Right lobe of liver (tissue), 6 donors: ENCODE measurements around the gene TIGAR. TPM values are rescaled to one million over a fixed set of nuclear protein-coding genes. Genes with fewer than 3 reads are reported as not detected.

ENCODE experiments used
- ATAC-seq, 4 donors: fragments of 200-7000 bp; cut with Tn5 transposase; one replicate each; pipeline ENCODE4 v1.9.1; 2020; ENCODE audit warnings: mild to moderate bottlenecking in 4 of 4, moderate library complexity in 4 of 4
- DNase-seq, 3 donors: peaks; one replicate each; pipeline ENCODE4 v3.0.0-alpha.2; 2020
- H3K27ac ChIP-seq, 3 donors: fragments of 200-600 bp; one replicate each; pipeline ENCODE4 v1.8.0; 2022
- H3K27me3 ChIP-seq, 2 donors: fragments of 200-600 bp; one replicate each; pipeline ENCODE4 v1.8.0; 2022
- H3K36me3 ChIP-seq, 4 donors: fragments of 200-600 bp; sonication (generic) in 1 of 4; one replicate each; pipeline versions ENCODE4 v1.5.1 to v1.8.0; 2017 to 2022; ENCODE audit warnings: control low read depth in 1 of 4
- H3K4me1 ChIP-seq, 4 donors: fragments of 200-600 bp; sonication (generic) in 1 of 4; one replicate each; pipeline versions ENCODE4 v1.5.1 to v1.8.0; 2017 to 2022; ENCODE audit warnings: control low read depth in 1 of 4
- H3K4me3 ChIP-seq, 3 donors: fragments of 200-600 bp; one replicate each; pipeline ENCODE4 v1.8.0; 2022
- H3K9me3 ChIP-seq, 4 donors: fragments of 200-600 bp; sonication (generic) in 1 of 4; one replicate each; pipeline versions ENCODE4 v1.5.1 to v1.8.0; 2017 to 2022; ENCODE audit warnings: control low read depth in 1 of 4
- POLR2A ChIP-seq: fragments of 450-650 bp; IDR thresholded peaks from one replicate; pipeline ENCODE4 v1.6.1; 2017; ENCODE audit warnings: antibody characterized with exemption, mild to moderate bottlenecking
- WGBS: methylation state at CpG from one replicate; pipeline ENCODE4 v1.1.6; 2018; ENCODE audit warnings: low coverage, low lambda C conversion rate; ENCODE audit not compliant: insufficient coverage; ENCODE audit errors: missing lambda C conversion rate; 5-methylcytosine and 5-hydroxymethylcytosine counted together
- intact Hi-C, 2 donors: fragments of 100-400 bp; cut with DNase I; formaldehyde crosslinking; loops; one replicate each; pipeline versions ENCODE4 v1.11.2 to v1.14.1; 2022
- long read RNA-seq: library from polyadenylated mRNA; unstranded; transcript quantifications from one replicate; pipeline ENCODE4 v2.0.0, GENCODE V29; 2019
- total RNA-seq, 6 experiments: library from RNA; depleted of rRNA in 2 of 6; stranded (reverse); fragments of >200 nt in 2 of 6; fragmentation: NEBNext Ultra II Directional in 3 of 6; extraction: Animal tissue kit (Norgen Biotek cat#: 25700) in 3 of 6; gene quantifications; one replicate each; pipeline versions ENCODE4 v1.1.0 to v1.2.4, GENCODE V29; 2016 to 2023
- TF ChIP-seq, protein P1 (sequence below), 4 donors: fragments of 200-600 bp in 3 of 4; fragments of 450-650 bp in 1 of 4; IDR thresholded peaks; one replicate each; pipeline versions ENCODE4 v1.5.1 to v1.8.0; 2016 to 2022; ENCODE audit warnings: antibody characterized with exemption in 4 of 4, mild to moderate bottlenecking in 2 of 4
- donor health status: DM: no; HTN: yes; CAD: no.
- donor health status: DM: no; HTN: no; CAD: no.
- donor health status: DM: no; HTN: no; CAD: no.
- donor health status: DM: no; HTN: yes; CAD: no.
- donor health status: DM: no; HTN: yes; CAD: no.

TIGAR gene, protein sequence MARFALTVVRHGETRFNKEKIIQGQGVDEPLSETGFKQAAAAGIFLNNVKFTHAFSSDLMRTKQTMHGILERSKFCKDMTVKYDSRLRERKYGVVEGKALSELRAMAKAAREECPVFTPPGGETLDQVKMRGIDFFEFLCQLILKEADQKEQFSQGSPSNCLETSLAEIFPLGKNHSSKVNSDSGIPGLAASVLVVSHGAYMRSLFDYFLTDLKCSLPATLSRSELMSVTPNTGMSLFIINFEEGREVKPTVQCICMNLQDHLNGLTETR
- 1 to 10 TPM; 4.0 to 9.1 (median 5.1) TPM for total RNA-seq
- long read RNA-seq, partial matches to known transcripts: 0 of 2 reads
- long read RNA-seq, other reads (novel, unspliced or antisense): 0 of 2 reads

DNA sequence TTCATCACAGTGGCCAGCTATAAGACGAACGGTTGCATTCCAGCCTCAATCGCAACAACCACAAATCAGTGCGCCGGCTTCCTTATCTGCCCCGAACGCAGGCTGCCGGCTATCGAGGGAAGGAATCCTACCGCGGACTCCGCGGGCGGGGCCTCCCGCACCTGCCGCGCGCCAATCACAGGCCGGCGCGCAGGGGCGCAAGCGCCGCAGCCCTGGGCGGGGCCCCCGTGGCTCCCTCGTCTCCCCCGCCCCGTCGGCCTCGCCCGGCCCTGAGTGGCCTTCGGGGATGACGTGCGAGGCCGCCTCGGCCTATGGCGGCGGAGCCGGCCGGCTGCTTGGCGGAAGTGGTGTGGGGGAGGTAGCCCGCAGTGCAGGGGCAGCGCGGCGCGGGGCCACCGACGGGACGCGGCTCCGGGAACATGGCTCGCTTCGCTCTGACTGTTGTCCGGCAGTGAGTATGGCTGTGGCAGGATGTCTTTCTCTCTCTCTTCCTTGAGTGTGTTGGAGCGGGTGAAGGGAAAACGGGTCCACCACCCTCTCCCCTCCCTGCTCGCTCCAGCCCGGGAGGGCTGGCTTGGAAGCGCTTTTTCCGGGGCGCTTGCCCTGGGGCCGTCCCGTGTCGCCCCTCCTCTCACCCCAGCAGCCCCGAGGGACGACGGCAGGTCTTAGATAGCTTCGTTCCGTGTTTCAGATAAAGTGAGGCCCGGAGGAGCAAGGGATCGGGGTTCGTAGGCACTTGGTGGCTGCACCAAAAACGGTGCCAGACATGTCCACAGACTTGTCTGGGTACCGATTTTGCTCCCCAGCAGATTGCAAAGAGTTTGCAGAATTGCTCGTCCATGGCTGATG is at the start of gene TIGAR:
Gene TIGAR (plus strand): TSS at position 361 of the 849 bp plus-strand sequence. CDS start 59 bp downstream, at position 420.
- DNase-seq (peak; percentile 94 to 96 (median 95)), ATAC-seq (peak; percentile 99 to 100 (median 99))
- 0% methylated on average over 1 of the region's 76 CpGs for WGBS
- intact Hi-C loops: no loop called here
- peak within 1 kb of the TSS; percentile 36 to 77 (median 48) for H3K27ac ChIP-seq
- H3K9me3 ChIP-seq: no peaks in the 10 kb centered on the region
- no peaks in the 10 kb centered on the region for H3K36me3 ChIP-seq
- H3K27me3 ChIP-seq: no peaks in the 10 kb centered on the region
- H3K4me3 ChIP-seq: peak within 1 kb of the TSS; percentile 59 to 84 (median 80)
- peak; percentile 94 for TF ChIP-seq POLR2A
- TF ChIP-seq, protein P1, sequence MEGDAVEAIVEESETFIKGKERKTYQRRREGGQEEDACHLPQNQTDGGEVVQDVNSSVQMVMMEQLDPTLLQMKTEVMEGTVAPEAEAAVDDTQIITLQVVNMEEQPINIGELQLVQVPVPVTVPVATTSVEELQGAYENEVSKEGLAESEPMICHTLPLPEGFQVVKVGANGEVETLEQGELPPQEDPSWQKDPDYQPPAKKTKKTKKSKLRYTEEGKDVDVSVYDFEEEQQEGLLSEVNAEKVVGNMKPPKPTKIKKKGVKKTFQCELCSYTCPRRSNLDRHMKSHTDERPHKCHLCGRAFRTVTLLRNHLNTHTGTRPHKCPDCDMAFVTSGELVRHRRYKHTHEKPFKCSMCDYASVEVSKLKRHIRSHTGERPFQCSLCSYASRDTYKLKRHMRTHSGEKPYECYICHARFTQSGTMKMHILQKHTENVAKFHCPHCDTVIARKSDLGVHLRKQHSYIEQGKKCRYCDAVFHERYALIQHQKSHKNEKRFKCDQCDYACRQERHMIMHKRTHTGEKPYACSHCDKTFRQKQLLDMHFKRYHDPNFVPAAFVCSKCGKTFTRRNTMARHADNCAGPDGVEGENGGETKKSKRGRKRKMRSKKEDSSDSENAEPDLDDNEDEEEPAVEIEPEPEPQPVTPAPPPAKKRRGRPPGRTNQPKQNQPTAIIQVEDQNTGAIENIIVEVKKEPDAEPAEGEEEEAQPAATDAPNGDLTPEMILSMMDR (IDR thresholded peaks at IDR 0.05): no peak
- peaks cover 0 to 8% (median 0%) of the 10 kb centered on the region in 4 donors for H3K4me1 ChIP-seq

DNA sequence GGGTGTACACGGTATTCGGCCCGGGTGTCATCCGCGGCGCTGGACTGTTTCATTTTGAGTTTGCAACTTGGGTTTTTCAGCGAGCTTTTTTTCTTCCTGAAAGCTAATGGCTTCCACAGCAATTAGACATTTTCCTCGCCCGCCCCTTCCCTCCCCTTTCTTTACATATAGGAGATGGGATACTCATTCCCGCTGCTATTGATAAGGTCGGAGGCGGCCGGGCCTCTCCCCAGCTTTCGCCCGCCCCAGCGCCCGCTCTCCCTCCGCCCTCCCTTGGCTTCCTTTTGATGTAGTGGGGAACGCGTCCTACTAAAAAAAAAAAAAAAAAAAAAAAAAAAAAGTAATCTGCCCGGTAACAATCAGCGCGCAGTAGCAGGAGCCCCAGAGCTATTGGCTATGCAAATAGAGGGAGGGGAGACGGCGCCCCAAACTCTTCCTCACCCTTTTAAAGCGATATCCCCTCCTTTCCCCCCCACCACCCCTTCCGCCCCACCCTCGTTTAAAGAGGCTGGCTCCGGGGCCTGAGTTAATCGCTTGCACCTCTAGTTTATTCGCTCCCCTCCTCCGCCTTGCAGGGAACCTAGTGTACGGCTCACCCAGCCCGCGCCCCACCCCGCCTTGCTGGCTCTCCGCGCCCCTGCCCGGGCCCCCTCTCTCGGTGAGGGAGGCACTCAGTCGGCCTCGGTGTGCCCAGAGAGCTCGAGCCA is 49.1 kb upstream of the TIGAR start:
- H3K27ac ChIP-seq: peak overlapping the region; percentile 11 to 51 (median 40)
- peaks cover 0 to 58% of the 10 kb centered on the region in 2 donors for H3K27me3 ChIP-seq
- intact Hi-C loops: loop anchor here in 1 of 2 donors (10.0 kb wide), 3 partner anchors 157 to 977 kb away; no protein-coding TSS in a partner anchor
- 3% methylated on average over 37 of the region's 43 CpGs for WGBS
- DNase-seq: peak in 2 of 3 donors; percentile 62 to 71
- ATAC-seq: peak; percentile 31 to 41 (median 36)
- no peaks in the 10 kb centered on the region for H3K36me3 ChIP-seq
- no peaks in the 10 kb centered on the region for H3K9me3 ChIP-seq
- H3K4me3 ChIP-seq: peak overlapping the region; percentile 11 to 32 (median 25)
- peaks cover 0 to 40% (median 0%) of the 10 kb centered on the region in 4 donors for H3K4me1 ChIP-seq
- TF ChIP-seq POLR2A: no peak
- TF ChIP-seq, protein P1 (IDR thresholded peaks at IDR 0.05): no peak

DNA sequence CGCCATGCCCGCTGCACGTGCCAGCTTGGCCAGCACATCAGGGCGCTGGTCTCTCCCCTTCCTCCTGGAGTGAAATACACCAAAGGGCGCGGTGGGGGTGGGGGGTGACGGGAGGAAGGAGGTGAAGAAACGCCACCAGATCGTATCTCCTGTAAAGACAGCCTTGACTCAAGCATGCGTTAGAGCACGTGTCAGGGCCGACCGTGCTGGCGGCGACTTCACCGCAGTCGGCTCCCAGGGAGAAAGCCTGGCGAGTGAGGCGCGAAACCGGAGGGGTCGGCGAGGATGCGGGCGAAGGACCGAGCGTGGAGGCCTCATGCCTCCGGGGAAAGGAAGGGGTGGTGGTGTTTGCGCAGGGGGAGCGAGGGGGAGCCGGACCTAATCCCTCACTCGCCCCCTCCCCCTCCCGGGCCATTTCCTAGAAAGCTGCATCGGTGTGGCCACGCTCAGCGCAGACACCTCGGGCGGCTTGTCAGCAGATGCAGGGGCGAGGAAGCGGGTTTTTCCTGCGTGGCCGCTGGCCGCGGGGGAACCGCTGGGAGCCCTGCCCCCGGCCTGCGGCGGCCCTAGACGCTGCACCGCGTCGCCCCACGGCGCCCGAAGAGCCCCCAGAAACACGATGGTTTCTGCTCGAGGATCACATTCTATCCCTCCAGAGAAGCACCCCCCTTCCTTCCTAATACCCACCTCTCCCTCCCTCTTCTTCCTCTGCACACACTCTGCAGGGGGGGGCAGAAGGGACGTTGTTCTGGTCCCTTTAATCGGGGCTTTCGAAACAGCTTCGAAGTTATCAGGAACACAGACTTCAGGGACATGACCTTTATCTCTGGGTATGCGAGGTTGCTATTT is 48.4 kb upstream of the TIGAR start:
- H3K27me3 ChIP-seq: peaks cover 0 to 50% of the 10 kb centered on the region in 2 donors
- intact Hi-C loops: loop anchor here in 1 of 2 donors (10.0 kb wide), 3 partner anchors 158 to 978 kb away; no protein-coding TSS in a partner anchor
- H3K4me1 ChIP-seq: peaks cover 0 to 40% (median 0%) of the 10 kb centered on the region in 4 donors
- DNase-seq (peak in 2 of 3 donors; percentile 53 to 68), ATAC-seq (peak in 2 of 4 donors; percentile 2 to 8)
- peak overlapping the region in 1 of 3 donors; percentile 6 for H3K4me3 ChIP-seq
- no peak for TF ChIP-seq POLR2A
- TF ChIP-seq, protein P1 (IDR thresholded peaks at IDR 0.05): no peak
- no peaks in the 10 kb centered on the region for H3K36me3 ChIP-seq
- peak overlapping the region in 2 of 3 donors; percentile 40 to 51 for H3K27ac ChIP-seq
- 3% methylated on average over 26 of the region's 62 CpGs for WGBS
- no peaks in the 10 kb centered on the region for H3K9me3 ChIP-seq
